Measurements from ENCODE around the gene PHF21A.

Gene PHF21A

GRCh38 chr11:46072172-46072964, 48.9 kb downstream of the PHF21A start:
- DNase-seq = no peak

- no peak for DNase-seq
Observed at GRCh38 chr11:46071091-46071490, 50.2 kb downstream of the PHF21A start.

DNA sequence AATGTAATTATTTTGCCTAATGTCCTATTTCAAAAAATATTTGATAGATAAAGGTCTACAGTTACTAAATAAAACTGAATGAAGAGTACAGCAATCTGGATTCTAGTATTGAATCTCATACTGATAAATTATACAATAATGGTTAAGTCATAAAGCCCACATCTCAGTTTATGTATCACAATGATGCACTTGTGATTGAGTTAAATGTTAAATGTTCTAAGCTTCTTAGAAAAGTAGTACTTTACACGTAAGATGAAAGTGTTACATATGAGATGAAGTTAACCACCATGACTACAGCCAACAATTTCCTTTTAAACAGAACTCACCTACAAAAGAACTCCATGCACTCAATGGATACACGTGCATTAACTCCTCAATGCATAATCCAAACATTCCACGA, 51.7 kb downstream of the PHF21A start:
- DNase-seq = no peak

GRCh38 chr11:46066335-46066734, 54.9 kb downstream of the PHF21A start:
- DNase-seq = no peak

GRCh38 chr11:46065681-46066080, 55.6 kb downstream of the PHF21A start:
- DNase-seq = no peak

DNA sequence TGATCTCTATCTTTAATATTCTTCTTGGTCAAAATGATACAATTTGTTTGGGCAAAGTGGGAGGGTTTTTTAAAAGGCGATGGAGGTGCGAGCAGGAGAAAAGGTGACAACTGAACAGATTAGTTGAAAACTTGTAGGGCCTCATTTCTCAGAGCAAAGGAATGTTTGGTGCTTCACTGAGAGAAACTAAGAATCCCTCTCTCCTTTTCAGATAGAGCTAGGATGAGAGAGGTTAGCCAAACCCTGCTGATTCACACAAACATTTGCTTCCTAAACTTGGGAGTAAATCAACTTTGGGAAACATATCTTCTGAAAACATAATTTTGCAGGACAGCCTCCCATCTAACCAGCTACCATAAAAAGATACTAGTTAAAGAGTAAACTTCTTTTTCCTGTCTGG, 57.0 kb downstream of the PHF21A start:
- no peak for DNase-seq

GRCh38 chr11:46063138-46063537, 58.1 kb downstream of the PHF21A start:
- DNase-seq = no peak

- DNase-seq = no peak
Observed at GRCh38 chr11:46060013-46060412, 61.2 kb downstream of the PHF21A start.

GRCh38 chr11:46057489-46057888, 63.8 kb downstream of the PHF21A start:
- DNase-seq = no peak

GRCh38 chr11:46055371-46055770, 65.9 kb downstream of the PHF21A start:
- no peak for DNase-seq

GRCh38 chr11:46051102-46051501, 70.2 kb downstream of the PHF21A start:
- no peak for DNase-seq

DNA sequence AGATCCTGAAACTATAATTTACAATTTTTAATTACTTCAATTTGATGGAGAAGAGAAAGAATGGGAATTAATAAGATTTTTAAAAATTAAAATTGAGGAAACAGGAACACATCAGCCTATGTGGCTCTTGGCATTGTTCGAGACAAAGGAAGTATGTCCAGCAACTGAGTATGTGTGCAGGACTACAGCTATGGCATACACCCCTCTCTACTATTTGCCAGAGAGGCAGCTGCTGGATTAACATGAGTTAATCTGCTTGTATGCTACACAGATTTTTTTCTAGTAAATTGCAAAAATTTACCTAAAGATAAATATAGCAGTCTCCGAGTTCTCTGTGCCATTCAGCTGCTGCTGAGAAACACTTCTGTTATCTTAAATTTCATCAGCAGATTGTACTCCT, 70.6 kb downstream of the PHF21A start:
- DNase-seq = no peak

GRCh38 chr11:46050003-46050461, 71.2 kb downstream of the PHF21A start:
- no peak for DNase-seq

DNA sequence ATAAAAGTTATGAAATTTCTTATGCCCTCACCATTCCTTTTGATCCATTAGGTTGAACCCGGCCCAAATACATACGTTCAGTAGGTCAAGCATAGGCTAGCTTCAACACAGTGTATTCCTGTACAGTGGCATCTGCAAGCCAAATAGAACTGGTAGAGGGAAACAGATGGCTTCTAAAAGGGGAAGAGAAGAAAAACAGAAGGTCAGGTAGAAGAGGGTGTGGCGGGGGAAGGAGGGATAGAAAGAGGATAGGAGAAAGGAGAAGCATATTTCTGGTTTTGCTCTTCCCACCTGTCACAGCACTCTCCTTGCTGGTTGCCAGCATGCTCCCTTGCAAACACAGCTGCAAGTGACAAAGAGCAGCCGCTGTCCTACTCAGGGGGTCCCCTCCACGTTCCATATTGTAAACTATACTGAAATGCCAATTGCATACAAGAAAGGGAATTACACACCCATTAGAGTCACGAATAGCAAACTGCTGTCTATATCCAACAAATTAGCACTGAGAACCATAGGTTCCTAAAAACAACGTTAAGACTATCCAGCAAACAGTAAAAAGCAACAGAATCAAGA, 71.8 kb downstream of the PHF21A start:
- no peak for DNase-seq

GRCh38 chr11:46048198-46048597, 73.1 kb downstream of the PHF21A start:
- no peak for DNase-seq

DNA sequence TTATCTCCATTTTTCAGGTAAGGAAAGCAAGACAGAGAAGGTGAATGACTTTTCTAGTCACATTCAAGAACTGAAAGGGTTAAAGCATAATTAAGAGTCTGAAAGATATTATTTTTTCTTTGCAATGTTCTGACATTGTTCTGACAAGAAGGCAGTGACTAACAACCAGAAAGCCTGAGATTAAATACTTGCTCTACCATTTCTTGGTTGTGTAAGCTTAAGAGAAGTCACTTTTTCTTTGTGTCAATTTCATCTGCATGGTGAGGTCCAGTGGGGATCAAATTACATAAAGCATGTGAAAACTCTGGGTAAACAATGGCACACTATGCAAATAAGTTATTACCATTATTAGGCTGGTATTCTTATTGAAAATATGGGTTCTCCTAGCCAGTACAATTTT, 73.7 kb downstream of the PHF21A start:
- no peak for DNase-seq

- DNase-seq = no peak
Observed at GRCh38 chr11:46045811-46046210, 75.4 kb downstream of the PHF21A start.

- no peak for DNase-seq
Observed at GRCh38 chr11:46044601-46045000, 76.7 kb downstream of the PHF21A start.

DNA sequence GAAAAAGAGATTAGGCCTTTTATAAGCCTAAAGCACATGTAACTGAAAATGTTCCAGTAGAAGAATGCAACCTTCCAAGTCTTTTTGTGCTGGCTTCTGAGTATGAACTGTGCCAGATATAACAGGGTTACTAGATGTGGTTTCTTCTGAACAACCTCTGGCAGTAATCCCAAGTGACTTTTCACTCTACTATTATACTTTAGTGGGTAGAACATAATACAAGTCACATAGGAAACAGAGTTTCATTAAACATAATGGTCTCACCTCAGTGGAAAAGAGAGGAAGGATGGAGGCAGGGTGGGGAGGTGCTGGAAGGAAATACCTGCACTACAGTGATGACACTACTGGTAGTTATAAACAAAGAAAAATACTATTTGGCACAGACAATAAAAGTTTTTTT, 81.3 kb downstream of the PHF21A start:
- DNase-seq = no peak

DNA sequence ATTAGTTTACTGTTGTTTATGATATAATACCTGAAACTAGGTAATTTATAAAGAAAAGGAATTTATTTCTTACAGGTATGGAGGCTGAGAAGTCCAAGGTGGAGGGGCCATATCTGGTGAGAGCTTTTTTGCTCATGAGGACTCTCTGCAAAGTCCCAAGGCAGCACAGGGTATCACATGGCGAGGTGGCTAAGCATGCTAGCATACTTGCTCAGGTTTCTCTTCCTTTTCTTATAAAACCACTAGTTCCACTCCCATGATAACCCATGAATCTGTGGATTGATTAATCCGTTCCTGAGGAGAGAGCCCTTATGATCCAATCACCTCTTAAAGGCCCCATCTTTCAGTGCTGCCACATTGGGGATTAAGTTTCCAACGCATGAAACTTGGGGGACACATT, 82.7 kb downstream of the PHF21A start:
- DNase-seq = no peak

- DNase-seq = no peak
Observed at GRCh38 chr11:46036969-46037368, 84.3 kb downstream of the PHF21A start.

GRCh38 chr11:46036009-46036408, 85.2 kb downstream of the PHF21A start:
- DNase-seq = no peak

- DNase-seq = no peak
Observed at GRCh38 chr11:46034041-46034440, 87.2 kb downstream of the PHF21A start.

GRCh38 chr11:46026606-46027293, 94.5 kb downstream of the PHF21A start:
- no peak for DNase-seq

Data from activated effector memory CD4-positive, alpha-beta T cell treated with anti-CD3 and anti-CD28 coated beads, Interleukin-2, amount 50 U/mL, for 16 hours (primary cell).